ENCODE data around the gene ZNF668. TPM values are rescaled to one million over a fixed set of nuclear protein-coding genes. Genes with fewer than 3 reads are reported as not detected.

ZNF668 gene
- total RNA-seq, 4 donors from 2014 or later: 8.6 to 14.9 (median 10.7) TPM

DNA sequence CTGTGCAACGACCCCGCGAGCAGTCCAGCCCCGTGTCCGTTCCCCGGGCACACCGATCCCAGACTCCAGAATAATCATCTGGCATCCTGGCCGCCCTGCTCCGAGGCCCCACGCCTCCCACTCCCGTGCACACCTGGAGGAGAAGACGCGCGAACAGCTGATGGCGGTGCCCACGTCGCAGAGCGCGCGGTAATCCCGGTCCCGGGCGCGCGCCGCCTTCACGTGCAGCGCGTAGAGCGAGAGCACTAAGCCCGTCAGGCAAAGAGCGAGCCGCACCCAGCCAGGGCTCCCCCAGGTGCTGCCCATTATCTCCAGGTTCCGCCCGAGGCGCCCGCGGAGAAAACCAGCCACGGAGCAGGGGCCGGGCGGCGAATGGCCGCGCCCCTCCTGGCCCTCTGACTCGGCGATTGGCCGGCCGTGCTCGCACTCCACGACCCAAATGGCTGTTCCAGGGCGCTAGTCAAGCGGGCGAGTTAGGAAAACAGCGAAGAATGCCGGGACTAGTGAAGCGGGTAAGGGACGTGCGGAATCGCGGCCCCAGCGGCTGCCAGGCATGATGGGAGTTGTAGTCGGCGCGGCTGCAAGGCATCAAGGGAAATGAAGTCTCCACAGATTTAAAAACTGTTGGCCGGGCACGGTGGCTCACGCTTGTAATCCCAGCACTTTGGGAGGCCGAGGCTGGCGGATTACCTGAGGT, 20.5 kb upstream of the ZNF668 start, which contains the start of gene VKORC1:
VKORC1 (minus strand) TSS at position 374 of the 697 bp plus-strand sequence; CDS start at position 306, 68 bp downstream.
- intact Hi-C loops (cut with DNase I): no loop called here
- DNase-seq: peak; percentile 69
- H3K36me3 ChIP-seq: peaks cover 7 to 19% (median 11%) of the 10 kb centered on the region in 3 donors
- H3K9me3 ChIP-seq: no peaks in the 10 kb centered on the region
- H3K4me1 ChIP-seq: peaks cover 10 to 32% (median 11%) of the 10 kb centered on the region in 3 donors
- peak within 1 kb of the TSS; percentile 76 to 91 (median 91) for H3K27ac ChIP-seq
- WGBS, 2 donors: 1 to 2% methylated on average over 5 to 14 of the region's 69 CpGs
- TF ChIP-seq CTCF (IDR thresholded peaks at IDR 0.05) (peak in 2 of 6 experiments; percentile 22 to 45), POLR2A (IDR thresholded peaks at IDR 0.05) (peak in 3 of 4 donors; percentile 36 to 66 (median 42))
- H3K4me3 ChIP-seq: peak within 1 kb of the TSS; percentile 51 to 88 (median 78)
- H3K27me3 ChIP-seq: no peaks in the 10 kb centered on the region

DNA sequence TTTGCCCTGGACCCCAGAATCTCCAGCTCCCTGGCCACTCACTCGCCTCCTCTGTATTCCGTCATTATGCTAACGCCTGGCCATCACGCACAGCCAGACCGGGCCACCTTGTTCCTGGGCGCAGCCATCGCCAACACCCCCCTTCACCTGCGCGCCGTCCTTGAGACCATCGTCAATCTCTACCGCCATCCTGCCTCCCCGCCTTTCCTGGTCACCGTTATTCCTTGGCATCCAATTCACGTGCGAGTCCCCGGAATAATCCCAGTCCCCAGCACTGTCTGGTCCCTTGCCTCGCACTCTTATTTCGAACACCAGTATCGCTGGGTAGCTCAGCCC, 20.0 kb upstream of the ZNF668 start:
- H3K4me3 ChIP-seq: peak overlapping the region; percentile 51 to 88 (median 78)
- H3K9me3 ChIP-seq: no peaks in the 10 kb centered on the region
- peaks cover 7 to 24% (median 11%) of the 10 kb centered on the region in 3 donors for H3K36me3 ChIP-seq
- H3K27me3 ChIP-seq: no peaks in the 10 kb centered on the region
- DNase-seq: no peak
- H3K27ac ChIP-seq: peak overlapping the region; percentile 76 to 91 (median 91)
- no peak for TF ChIP-seq CTCF (IDR thresholded peaks at IDR 0.05)
- no peak for TF ChIP-seq POLR2A (IDR thresholded peaks at IDR 0.05)
- intact Hi-C loops (cut with DNase I): no loop called here
- 1% methylated on average over 17 to 19 of the region's 20 CpGs for WGBS, 2 donors
- H3K4me1 ChIP-seq: peaks cover 10 to 32% (median 11%) of the 10 kb centered on the region in 3 donors

- Histone ChIP-seq H3K4me3 (peak overlapping the region in 3 of 4 donors; percentile 68 to 88 (median 88)), H3K36me3 (peaks cover 7 to 32% (median 11%) of the 10 kb centered on the region in 3 donors), H3K9me3 (no peaks in the 10 kb centered on the region), H3K4me1 (peaks cover 10 to 32% (median 11%) of the 10 kb centered on the region in 3 donors), H3K27me3 (no peaks in the 10 kb centered on the region), H3K27ac (peak overlapping the region in 3 of 4 donors; percentile 41 to 91 (median 91))
- intact Hi-C loops (cut with DNase I): no loop called here
- 46 to 58% methylated on average over 8 to 10 of the region's 17 CpGs for WGBS, 2 donors
- no peak for TF ChIP-seq POLR2A (IDR thresholded peaks at IDR 0.05)
- no peak for TF ChIP-seq CTCF (IDR thresholded peaks at IDR 0.05)
- no peak for DNase-seq
Observed at GRCh38 chr16:31093132-31093703, 19.2 kb upstream of the ZNF668 start.

DNA sequence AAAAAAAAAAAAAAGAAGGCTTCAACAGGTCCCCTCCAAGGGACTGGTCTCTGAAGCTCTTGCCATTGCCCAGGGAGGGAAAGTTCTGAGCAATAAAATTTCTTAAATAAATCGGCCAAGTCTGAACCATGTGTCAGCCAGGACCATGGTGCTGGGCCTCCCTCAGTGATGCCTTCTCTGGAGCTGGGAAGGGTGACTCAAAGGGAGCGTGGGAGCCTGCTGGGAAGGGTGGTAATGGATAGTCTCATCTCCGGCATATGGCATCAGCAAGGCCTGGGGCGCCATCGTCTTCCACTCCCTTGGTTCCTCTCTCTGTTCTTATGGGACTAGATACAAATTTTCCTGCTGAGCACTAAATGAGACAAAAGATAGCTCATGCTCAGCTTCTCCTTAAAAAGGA, 18.3 kb upstream of the ZNF668 start:
- H3K36me3 ChIP-seq: peaks cover 7 to 40% (median 11%) of the 10 kb centered on the region in 3 donors
- no peak for TF ChIP-seq POLR2A (IDR thresholded peaks at IDR 0.05)
- TF ChIP-seq CTCF (IDR thresholded peaks at IDR 0.05): no peak
- H3K27me3 ChIP-seq: no peaks in the 10 kb centered on the region
- no peak for DNase-seq
- no peak overlapping the region for H3K27ac ChIP-seq
- H3K4me3 ChIP-seq: no peak overlapping the region
- H3K9me3 ChIP-seq: no peaks in the 10 kb centered on the region
- intact Hi-C loops (cut with DNase I): no loop called here
- peaks cover 10 to 32% (median 11%) of the 10 kb centered on the region in 3 donors for H3K4me1 ChIP-seq
- WGBS, 2 donors: 96 to 98% methylated on average over 5 of the region's 5 CpGs

- no peak for DNase-seq
- Histone ChIP-seq H3K27ac (no peak overlapping the region), H3K36me3 (peaks cover 7 to 58% (median 11%) of the 10 kb centered on the region in 3 donors), H3K9me3 (no peaks in the 10 kb centered on the region), H3K27me3 (no peaks in the 10 kb centered on the region), H3K4me3 (no peak overlapping the region), H3K4me1 (peaks cover 10 to 26% (median 11%) of the 10 kb centered on the region in 3 donors)
- WGBS, 2 donors: 60 to 100% methylated on average over 1 of the region's 2 CpGs
- TF ChIP-seq CTCF (IDR thresholded peaks at IDR 0.05): no peak
- TF ChIP-seq POLR2A (IDR thresholded peaks at IDR 0.05): no peak
- intact Hi-C loops (cut with DNase I): no loop called here
Observed at GRCh38 chr16:31090540-31090939, 16.5 kb upstream of the ZNF668 start.
